Measurements from ENCODE around the gene AFAP1L2.

Gene AFAP1L2

GRCh38 chr10:114400091-114400490 is 4.2 kb downstream of the AFAP1L2 start:
- Mint-ChIP-seq H3K4me1 (ENCODE audit: low read depth) (peaks cover 15% of the 10 kb centered on the region), H3K27ac (no peak overlapping the region)

GRCh38 chr10:114399576-114399975 is 4.7 kb downstream of the AFAP1L2 start:
- Mint-ChIP-seq H3K36me3 (no peaks in the 10 kb centered on the region), H3K9me3 (ENCODE audit: low read depth) (no peaks in the 10 kb centered on the region), H3K4me1 (ENCODE audit: low read depth) (peaks cover 14% of the 10 kb centered on the region), H3K27me3 (peaks cover 28% of the 10 kb centered on the region), H3K4me3 (no peak overlapping the region), H3K27ac (no peak overlapping the region)

More at GRCh38 chr10:114400091-114400490, 4.2 kb downstream of the AFAP1L2 start:
- no peak overlapping the region for H3K4me3 Mint-ChIP-seq
- no peaks in the 10 kb centered on the region for H3K36me3 Mint-ChIP-seq
- H3K27me3 Mint-ChIP-seq = peaks cover 25% of the 10 kb centered on the region
- no peaks in the 10 kb centered on the region for H3K9me3 Mint-ChIP-seq (ENCODE audit: low read depth)

DNA sequence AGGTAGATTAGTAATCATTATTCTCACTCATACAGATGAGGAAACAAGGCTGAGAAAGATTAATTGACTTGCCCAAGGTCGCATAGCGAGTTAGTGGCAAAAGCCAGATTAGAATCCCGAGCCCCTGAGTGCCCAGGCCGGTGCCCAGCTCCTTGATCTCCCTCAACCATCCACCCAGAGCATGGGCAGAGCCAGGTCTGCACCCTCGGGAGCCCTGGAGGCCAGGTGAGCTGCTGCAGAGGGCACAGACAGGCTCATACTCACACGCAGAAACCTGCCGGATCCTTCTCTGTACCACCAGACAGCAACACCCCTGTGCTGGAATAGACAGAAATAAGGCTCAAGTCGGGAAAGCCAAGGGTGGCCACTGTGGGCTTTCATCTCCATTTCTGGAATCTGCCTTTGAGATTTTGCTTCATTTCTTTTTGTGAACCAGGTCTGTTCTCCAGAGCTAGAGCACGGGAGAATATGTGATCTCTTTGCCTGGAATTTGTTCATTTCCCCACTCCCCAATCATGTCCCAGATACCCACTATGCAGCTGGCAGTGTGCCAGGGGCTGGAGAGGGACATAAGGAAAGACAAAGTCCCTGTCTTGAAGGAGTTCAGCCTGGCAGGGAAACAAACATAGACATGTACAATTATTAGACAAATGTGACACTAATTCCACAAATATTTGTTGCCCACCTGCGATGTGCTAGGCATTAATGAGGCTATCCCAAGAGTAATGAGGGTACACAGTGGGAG is 5.5 kb downstream of the AFAP1L2 start:
- Mint-ChIP-seq H3K27me3 (peaks cover 28% of the 10 kb centered on the region), H3K4me1 (ENCODE audit: low read depth) (peaks cover 13% of the 10 kb centered on the region), H3K4me3 (no peak overlapping the region), H3K36me3 (no peaks in the 10 kb centered on the region), H3K27ac (no peak overlapping the region), H3K9me3 (ENCODE audit: low read depth) (no peaks in the 10 kb centered on the region)

DNA sequence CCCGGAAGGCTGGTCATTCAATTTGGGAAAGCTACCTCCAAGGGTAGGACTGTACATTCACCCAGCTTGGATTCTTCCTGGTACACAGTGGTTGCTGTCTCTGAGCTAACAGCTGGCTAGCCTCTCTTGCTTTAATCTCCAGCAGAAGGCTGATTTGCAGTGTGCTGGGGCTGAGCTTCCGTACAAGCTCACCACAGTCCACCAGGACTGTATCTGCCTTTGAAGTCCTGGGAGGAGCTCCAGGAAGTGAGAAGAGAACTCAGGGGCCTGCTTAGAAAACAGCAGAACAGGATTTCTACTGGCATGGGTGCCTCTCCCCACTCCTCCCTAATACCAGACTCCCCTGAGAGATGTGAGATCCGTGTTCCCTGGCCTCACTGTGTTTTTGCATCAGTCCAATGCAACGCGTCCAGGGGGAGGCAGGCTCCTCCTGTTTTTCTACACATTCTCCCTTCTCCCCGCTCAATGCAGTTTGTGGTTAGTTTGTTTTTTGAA is 6.6 kb downstream of the AFAP1L2 start:
- Mint-ChIP-seq H3K4me1 (ENCODE audit: low read depth) (peaks cover 7% of the 10 kb centered on the region), H3K4me3 (no peak overlapping the region), H3K36me3 (no peaks in the 10 kb centered on the region), H3K9me3 (ENCODE audit: low read depth) (no peaks in the 10 kb centered on the region), H3K27ac (no peak overlapping the region), H3K27me3 (peaks cover 25% of the 10 kb centered on the region)

DNA sequence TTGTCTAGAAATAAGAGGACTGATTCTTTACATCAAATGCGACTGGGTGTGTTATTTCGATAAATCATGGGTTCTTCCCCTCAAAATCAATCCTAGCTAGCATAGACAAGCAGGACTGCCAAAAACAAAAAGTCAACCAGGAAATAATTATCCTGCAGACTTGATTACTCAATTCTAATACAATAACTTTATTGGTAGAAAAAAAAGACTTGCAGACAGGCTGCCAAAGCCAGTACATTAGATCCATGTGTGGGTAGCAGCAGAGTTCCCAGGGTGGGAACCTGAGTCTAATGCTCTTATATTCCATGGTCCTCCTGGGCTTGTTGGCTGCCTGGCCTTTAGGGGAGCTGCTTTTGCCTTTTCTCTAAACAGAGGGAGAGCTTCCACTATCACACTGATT is 7.8 kb downstream of the AFAP1L2 start:
- H3K27ac Mint-ChIP-seq = no peak overlapping the region
- no peaks in the 10 kb centered on the region for H3K9me3 Mint-ChIP-seq (ENCODE audit: low read depth)
- no peak overlapping the region for H3K4me3 Mint-ChIP-seq
- H3K36me3 Mint-ChIP-seq = no peaks in the 10 kb centered on the region
- peaks cover 7% of the 10 kb centered on the region for H3K4me1 Mint-ChIP-seq (ENCODE audit: low read depth)
- H3K27me3 Mint-ChIP-seq = peaks cover 20% of the 10 kb centered on the region

DNA sequence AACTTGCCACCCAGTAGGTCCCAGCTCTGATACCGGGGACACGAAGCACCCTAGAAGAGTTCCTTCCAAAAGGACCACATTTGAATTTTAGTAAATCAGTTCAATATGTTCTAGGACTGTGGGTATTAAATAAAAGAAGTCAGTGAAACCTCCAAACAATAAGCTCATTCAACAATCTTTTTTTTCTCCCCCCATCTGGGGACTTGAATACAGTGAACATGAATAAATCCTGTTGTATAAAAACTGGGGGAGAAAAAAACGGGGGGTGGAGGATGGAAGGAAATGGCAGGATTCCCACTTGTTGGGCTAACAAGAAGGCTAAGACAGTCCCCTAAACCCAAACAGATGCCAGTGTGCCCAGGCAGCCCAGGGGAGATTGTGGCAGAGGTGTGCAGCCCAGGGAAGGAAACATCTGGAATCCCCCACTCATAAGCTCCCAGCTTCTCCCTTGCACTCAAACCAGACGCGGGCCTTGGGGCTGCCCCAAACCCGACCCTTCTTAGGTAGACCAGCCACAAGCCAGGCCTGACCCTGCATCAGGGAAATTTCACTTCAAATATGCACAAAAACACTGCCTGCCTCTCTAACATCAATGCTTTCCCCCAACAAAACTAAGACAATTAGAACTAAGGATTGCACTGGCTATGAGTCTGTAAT is 8.8 kb downstream of the AFAP1L2 start:
- Mint-ChIP-seq H3K27ac (no peak overlapping the region), H3K4me3 (no peak overlapping the region), H3K9me3 (ENCODE audit: low read depth) (no peaks in the 10 kb centered on the region), H3K36me3 (no peaks in the 10 kb centered on the region), H3K27me3 (peaks cover 22% of the 10 kb centered on the region), H3K4me1 (ENCODE audit: low read depth) (peaks cover 7% of the 10 kb centered on the region)

- H3K9me3 Mint-ChIP-seq (ENCODE audit: low read depth) = no peaks in the 10 kb centered on the region
- no peaks in the 10 kb centered on the region for H3K36me3 Mint-ChIP-seq
- peaks cover 19% of the 10 kb centered on the region for H3K27me3 Mint-ChIP-seq
- no peak overlapping the region for H3K4me3 Mint-ChIP-seq
- no peak overlapping the region for H3K27ac Mint-ChIP-seq
- H3K4me1 Mint-ChIP-seq (ENCODE audit: low read depth) = peaks cover 7% of the 10 kb centered on the region
Measured at GRCh38 chr10:114394531-114394930, 9.8 kb downstream of the AFAP1L2 start.

DNA sequence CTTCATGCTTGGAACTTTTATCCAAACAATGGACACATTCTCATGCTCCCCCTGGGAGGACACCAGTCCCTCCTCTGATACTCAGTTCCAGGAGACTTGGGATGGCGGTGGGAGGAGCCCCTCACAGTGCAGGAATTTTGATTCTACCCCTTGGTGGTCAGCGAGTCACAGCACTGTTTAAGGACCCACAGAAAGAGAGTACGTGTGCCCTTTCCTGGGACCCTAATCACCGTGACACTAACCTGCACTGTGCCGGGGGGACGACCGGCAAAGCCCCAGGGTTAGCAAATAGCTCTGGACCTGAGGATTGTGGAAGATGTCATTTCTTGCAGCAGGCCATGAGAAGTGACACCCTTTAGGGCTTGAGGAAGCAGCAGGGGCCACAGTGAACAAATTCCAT is 10.4 kb downstream of the AFAP1L2 start:
- Mint-ChIP-seq H3K9me3 (ENCODE audit: low read depth) (no peaks in the 10 kb centered on the region), H3K36me3 (no peaks in the 10 kb centered on the region), H3K27me3 (peaks cover 17% of the 10 kb centered on the region), H3K27ac (no peak overlapping the region), H3K4me3 (no peak overlapping the region), H3K4me1 (ENCODE audit: low read depth) (peaks cover 7% of the 10 kb centered on the region)

DNA sequence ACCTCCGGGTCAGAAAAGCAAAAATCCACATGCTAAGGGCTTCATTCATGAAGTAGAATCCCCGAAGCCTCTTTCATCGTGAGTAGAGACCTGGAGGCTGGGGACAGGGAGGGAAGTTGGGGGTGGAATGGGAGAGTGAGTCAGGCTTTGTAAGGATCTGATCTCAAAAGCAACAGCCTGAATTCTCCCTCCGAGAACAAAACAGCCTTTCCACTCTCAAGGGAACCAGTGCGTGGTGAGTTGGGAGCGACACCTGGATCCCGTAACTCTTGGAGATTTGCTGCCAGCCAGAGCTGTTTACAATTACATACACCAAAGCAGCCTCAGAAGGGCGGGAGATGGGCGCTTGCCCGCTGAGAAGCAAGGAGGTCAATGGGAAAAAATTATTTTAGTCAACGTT is 10.8 kb downstream of the AFAP1L2 start:
- H3K9me3 Mint-ChIP-seq (ENCODE audit: low read depth) = no peaks in the 10 kb centered on the region
- peaks cover 17% of the 10 kb centered on the region for H3K27me3 Mint-ChIP-seq
- peaks cover 7% of the 10 kb centered on the region for H3K4me1 Mint-ChIP-seq (ENCODE audit: low read depth)
- no peak overlapping the region for H3K4me3 Mint-ChIP-seq
- no peak overlapping the region for H3K27ac Mint-ChIP-seq
- H3K36me3 Mint-ChIP-seq = no peaks in the 10 kb centered on the region

DNA sequence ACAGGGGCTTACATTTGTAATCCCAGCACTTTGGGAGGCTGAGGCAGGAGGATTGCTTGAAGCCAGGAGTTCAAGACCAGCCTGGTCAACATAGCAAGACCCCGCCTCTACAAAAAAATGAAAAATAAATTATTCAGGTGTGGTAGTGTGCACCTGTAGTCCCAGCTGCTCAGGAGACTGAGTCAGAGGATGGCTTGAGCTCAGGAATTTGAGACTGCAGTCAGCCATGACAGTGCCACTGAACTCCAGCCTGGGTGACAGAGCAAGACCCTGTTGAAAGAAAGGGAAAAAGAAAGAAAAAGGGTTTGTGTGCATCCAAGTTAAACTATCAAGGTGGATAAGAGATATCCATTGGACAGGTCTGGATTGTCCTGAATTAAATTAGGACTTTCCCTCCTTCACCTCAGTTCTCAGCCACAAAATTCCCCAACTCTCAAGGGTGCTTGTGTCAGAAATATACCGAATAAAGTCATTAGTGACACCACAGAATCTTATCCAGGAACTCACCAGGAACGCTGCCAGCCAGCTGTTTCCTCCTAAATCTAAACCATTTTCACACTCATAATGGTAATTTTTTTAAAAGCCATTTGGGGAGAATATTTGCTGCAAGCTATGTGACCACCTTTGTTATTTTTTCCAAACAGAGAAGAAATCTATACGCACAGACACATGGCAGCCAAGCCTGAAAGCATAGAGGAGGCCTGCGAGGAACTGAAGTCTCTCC is 12.0 kb downstream of the AFAP1L2 start:
- Mint-ChIP-seq H3K27me3 (peaks cover 13% of the 10 kb centered on the region), H3K4me1 (ENCODE audit: low read depth) (no peaks in the 10 kb centered on the region), H3K4me3 (no peak overlapping the region), H3K27ac (no peak overlapping the region), H3K9me3 (ENCODE audit: low read depth) (no peaks in the 10 kb centered on the region), H3K36me3 (no peaks in the 10 kb centered on the region)

DNA sequence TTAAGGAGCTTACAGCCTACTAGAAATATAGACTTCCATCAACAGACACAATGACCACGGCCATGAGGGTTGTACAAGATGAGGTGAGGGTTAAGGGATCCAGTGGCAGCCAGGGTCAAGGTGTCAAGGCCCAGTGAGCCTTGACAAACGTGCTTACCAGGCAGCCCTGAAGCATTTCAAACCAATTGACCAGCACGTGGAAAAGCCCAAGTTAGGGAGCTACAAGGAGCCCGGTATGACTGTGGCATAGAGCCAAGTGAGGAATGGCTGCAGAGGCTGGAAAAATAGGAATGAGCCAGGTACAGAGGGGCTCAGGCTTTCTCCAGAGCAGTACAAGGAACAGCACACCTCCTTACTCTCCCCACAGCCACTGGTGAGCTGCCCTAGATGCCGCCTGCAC is 12.7 kb downstream of the AFAP1L2 start:
- Mint-ChIP-seq H3K27ac (no peak overlapping the region), H3K27me3 (peaks cover 13% of the 10 kb centered on the region), H3K4me1 (ENCODE audit: low read depth) (no peaks in the 10 kb centered on the region), H3K36me3 (no peaks in the 10 kb centered on the region), H3K9me3 (ENCODE audit: low read depth) (no peaks in the 10 kb centered on the region), H3K4me3 (no peak overlapping the region)

DNA sequence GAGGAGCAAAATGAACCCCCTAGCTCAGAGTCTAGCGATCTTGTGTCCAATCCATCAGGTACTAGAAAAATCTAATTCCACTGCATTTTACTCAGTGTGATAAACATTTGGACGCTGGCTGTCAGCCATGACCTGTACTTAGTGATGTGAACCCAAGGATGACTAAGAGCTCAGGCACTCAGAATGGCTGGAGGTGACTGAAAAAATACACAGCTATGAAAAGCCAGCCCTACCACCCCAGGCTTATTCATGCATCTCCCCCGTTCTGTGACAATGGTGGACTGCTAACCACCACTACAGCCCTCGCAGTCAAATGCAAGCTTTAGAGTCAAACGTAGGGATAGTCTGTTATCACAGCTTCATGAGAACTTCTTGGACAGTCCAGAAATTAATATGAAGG is 14.9 kb downstream of the AFAP1L2 start:
- Mint-ChIP-seq H3K27me3 (peaks cover 7% of the 10 kb centered on the region), H3K4me3 (no peak overlapping the region)

DNA sequence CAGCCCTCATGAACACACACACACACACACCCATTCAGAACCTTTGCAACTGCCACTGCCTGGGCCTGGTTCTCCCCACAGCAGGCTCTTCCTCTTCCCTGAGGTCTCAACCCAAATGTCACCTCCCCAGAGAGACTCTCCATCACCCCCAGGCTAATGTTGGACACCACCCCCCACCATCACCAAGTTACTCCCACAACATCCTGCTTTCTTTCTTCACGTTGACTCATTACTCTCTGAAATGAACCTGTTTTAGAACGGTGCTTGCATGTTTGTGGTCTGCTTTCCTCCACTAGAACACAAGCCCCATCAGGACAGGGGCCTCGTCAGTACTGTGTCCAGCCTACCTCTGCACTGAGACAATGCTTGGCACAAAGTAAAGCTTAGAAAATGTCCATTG is 16.0 kb downstream of the AFAP1L2 start:
- Mint-ChIP-seq H3K27me3 (peaks cover 4% of the 10 kb centered on the region), H3K4me1 (ENCODE audit: low read depth) (no peaks in the 10 kb centered on the region), H3K27ac (no peak overlapping the region), H3K9me3 (ENCODE audit: low read depth) (no peaks in the 10 kb centered on the region), H3K36me3 (no peaks in the 10 kb centered on the region), H3K4me3 (no peak overlapping the region)

More for the DNA sequence above, 14.9 kb downstream of the AFAP1L2 start:
- no peaks in the 10 kb centered on the region for H3K9me3 Mint-ChIP-seq (ENCODE audit: low read depth)
- no peaks in the 10 kb centered on the region for H3K4me1 Mint-ChIP-seq (ENCODE audit: low read depth)
- H3K27ac Mint-ChIP-seq = no peak overlapping the region
- H3K36me3 Mint-ChIP-seq = no peaks in the 10 kb centered on the region

DNA sequence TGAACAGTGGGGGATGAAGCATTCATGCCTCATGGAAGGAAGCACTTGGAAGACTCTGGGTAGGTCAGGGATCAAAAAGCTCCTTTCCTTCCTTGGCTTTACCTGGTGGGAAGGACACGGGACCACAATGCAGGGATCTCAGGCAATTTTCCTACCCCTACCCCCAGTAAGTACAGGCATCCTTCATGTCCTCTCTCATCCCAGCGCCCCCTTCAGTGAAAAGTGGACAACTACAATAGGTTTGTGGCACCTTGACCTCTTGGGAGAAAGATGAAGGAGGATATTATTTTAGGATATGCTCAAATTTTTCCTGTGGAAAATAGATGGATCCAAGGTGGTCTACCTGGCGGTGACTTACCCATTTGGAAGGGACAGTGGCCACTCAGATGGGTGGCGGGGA is 16.5 kb downstream of the AFAP1L2 start:
- Mint-ChIP-seq H3K27ac (no peak overlapping the region), H3K4me1 (ENCODE audit: low read depth) (no peaks in the 10 kb centered on the region), H3K36me3 (no peaks in the 10 kb centered on the region), H3K9me3 (ENCODE audit: low read depth) (no peaks in the 10 kb centered on the region), H3K27me3 (peaks cover 5% of the 10 kb centered on the region), H3K4me3 (no peak overlapping the region)

DNA sequence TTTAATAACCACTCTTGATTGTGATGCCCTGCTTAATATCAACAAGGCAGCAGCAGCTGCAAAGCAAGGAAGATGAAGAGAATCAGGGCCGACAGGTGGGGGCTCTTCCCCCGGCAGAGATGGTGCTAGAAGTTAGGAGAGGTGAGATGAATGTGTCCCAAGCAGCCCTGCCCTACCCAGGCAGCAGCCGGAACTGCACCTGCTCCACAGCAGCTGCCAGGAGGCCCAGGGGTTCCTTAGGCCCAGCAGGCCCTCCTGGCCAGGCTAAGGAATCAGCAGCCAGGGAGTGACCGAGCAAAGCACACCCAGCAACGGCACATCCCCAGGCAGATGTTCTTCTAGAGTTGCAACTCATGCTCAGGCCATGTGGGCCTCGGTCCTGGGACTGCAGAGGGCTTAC is 17.9 kb downstream of the AFAP1L2 start:
- no peaks in the 10 kb centered on the region for H3K9me3 Mint-ChIP-seq (ENCODE audit: low read depth)
- H3K27ac Mint-ChIP-seq = no peak overlapping the region
- H3K27me3 Mint-ChIP-seq = peaks cover 5% of the 10 kb centered on the region
- H3K36me3 Mint-ChIP-seq = no peaks in the 10 kb centered on the region
- no peak overlapping the region for H3K4me3 Mint-ChIP-seq
- no peaks in the 10 kb centered on the region for H3K4me1 Mint-ChIP-seq (ENCODE audit: low read depth)

All from activated naive CD8-positive, alpha-beta T cell (primary cell).